Endodermal cell (in vitro differentiated cells): ENCODE data around the gene DGKE. TPM values are rescaled to one million over a fixed set of nuclear protein-coding genes. Genes with fewer than 3 reads are reported as not detected.

Experiments
- DNase-seq: peaks from one replicate; pipeline ENCODE4 v3.0.0-alpha.2; 2017
- H3K27ac ChIP-seq: 2 replicates; pipeline ENCODE4 v1.5.1; 2013; ENCODE audit warnings: mild to moderate bottlenecking, low read depth, low read length, moderate library complexity
- H3K27me3 ChIP-seq: 2 replicates; pipeline ENCODE4 v1.6.1; 2013; ENCODE audit warnings: mild to moderate bottlenecking, low read length, moderate library complexity; ENCODE audit not compliant: insufficient read depth, control insufficient read depth, poor library complexity, severe bottlenecking
- H3K36me3 ChIP-seq: 2 replicates; pipeline ENCODE4 v1.7.0; 2013; ENCODE audit warnings: mild to moderate bottlenecking, low read length, moderate library complexity; ENCODE audit not compliant: control insufficient read depth, insufficient read depth
- H3K4me1 ChIP-seq: one replicate; pipeline ENCODE4 v1.7.0; 2013; ENCODE audit warnings: low read length; ENCODE audit not compliant: control insufficient read depth, insufficient read depth
- H3K4me3 ChIP-seq: 2 replicates; pipeline ENCODE4 v1.5.1; 2013; ENCODE audit warnings: mild to moderate bottlenecking, low read length, moderate library complexity
- H3K9ac ChIP-seq: 2 replicates; pipeline ENCODE4 v1.6.1; 2013; ENCODE audit warnings: mild to moderate bottlenecking, low read length, moderate library complexity; ENCODE audit not compliant: poor library complexity, severe bottlenecking; ENCODE audit errors: extremely low read depth
- H3K9me3 ChIP-seq: 2 replicates; pipeline ENCODE4 v1.6.1; 2013; ENCODE audit warnings: mild to moderate bottlenecking, low read length, moderate library complexity; ENCODE audit not compliant: control insufficient read depth
- H3K27ac Mint-ChIP-seq: 2 replicates; pipeline ENCODE4 v1.8.0; 2020; ENCODE audit warnings: mixed read lengths
- H3K27me3 Mint-ChIP-seq: 2 replicates; pipeline ENCODE4 v1.8.0; 2021; ENCODE audit warnings: mild to moderate bottlenecking, mixed read lengths; ENCODE audit not compliant: insufficient read depth
- H3K36me3 Mint-ChIP-seq: 2 replicates; pipeline ENCODE4 v1.8.0; 2020; ENCODE audit warnings: low read depth, mixed read lengths
- H3K4me1 Mint-ChIP-seq: 2 replicates; pipeline ENCODE4 v1.8.0; 2020; ENCODE audit warnings: mixed read lengths
- H3K4me3 Mint-ChIP-seq: 2 replicates; pipeline ENCODE4 v1.8.0; 2020; ENCODE audit warnings: mild to moderate bottlenecking, moderate library complexity, mixed read lengths
- H3K9me3 Mint-ChIP-seq: 2 replicates; pipeline ENCODE4 v1.8.0; 2020; ENCODE audit warnings: mild to moderate bottlenecking, mixed read lengths
- CTCF ChIP-seq: fragments of 200-600 bp; sonication (generic); conservative IDR thresholded peaks from 2 replicates; pipeline ENCODE4 v1.5.0; 2021; ENCODE audit warnings: antibody characterized with exemption, mild to moderate bottlenecking
- WGBS, 2 experiments: methylation state at CpG; one replicate each; pipeline versions ENCODE4 v1.1.5 to v1.1.7; 2013; ENCODE audit warnings: missing lambda C conversion rate in 2 of 2, mixed read lengths in 1 of 2; ENCODE audit not compliant: insufficient coverage in 1 of 2, insufficient read length in 1 of 2; 5-methylcytosine and 5-hydroxymethylcytosine counted together
- total RNA-seq, 2 donors: library from RNA; stranded (reverse); fragmentation: NEBNext Ultra II Directional in 1 of 2; extraction: Animal tissue kit (Norgen Biotek cat#: 25700) in 1 of 2; gene quantifications; 2 replicates in 1 of 2; 3 replicates in 1 of 2; pipeline ENCODE4 v1.2.1, GENCODE V29; 2021

Gene DGKE
- total RNA-seq, 2 donors from 2014 or later = 3.5 to 7.1 TPM

GRCh38 chr17:56870081-56870651, 36.2 kb downstream of the DGKE start:
- no peak for TF ChIP-seq CTCF
- H3K9me3 Mint-ChIP-seq = no peaks in the 10 kb centered on the region
- Histone ChIP-seq H3K36me3 (no peaks in the 10 kb centered on the region), H3K27ac (no peak overlapping the region), H3K4me1 (no peaks in the 10 kb centered on the region), H3K4me3 (no peak overlapping the region), H3K9me3 (no peaks in the 10 kb centered on the region), H3K9ac (no peak overlapping the region), H3K27me3 (no peaks in the 10 kb centered on the region)
- H3K27ac Mint-ChIP-seq = no peak overlapping the region
- WGBS, 2 experiments = 88 to 90% methylated on average over 2 to 4 of the region's 4 CpGs
- no peaks in the 10 kb centered on the region for H3K27me3 Mint-ChIP-seq
- no peaks in the 10 kb centered on the region for H3K4me1 Mint-ChIP-seq
- H3K36me3 Mint-ChIP-seq = no peaks in the 10 kb centered on the region
- no peak overlapping the region for H3K4me3 Mint-ChIP-seq
- DNase-seq = no peak

GRCh38 chr17:56876766-56877179, 42.8 kb downstream of the DGKE start:
- Mint-ChIP-seq H3K4me3 (no peak overlapping the region), H3K27me3 (peaks cover 3% of the 10 kb centered on the region), H3K27ac (no peak overlapping the region), H3K9me3 (peaks cover 2% of the 10 kb centered on the region), H3K4me1 (no peaks in the 10 kb centered on the region), H3K36me3 (no peaks in the 10 kb centered on the region)
- no peak for DNase-seq
- 91 to 94% methylated on average over 7 of the region's 7 CpGs for WGBS, 2 experiments
- no peaks in the 10 kb centered on the region for H3K27me3 ChIP-seq
- no peaks in the 10 kb centered on the region for H3K4me1 ChIP-seq
- no peaks in the 10 kb centered on the region for H3K9me3 ChIP-seq
- H3K27ac ChIP-seq = no peak overlapping the region
- H3K36me3 ChIP-seq = no peaks in the 10 kb centered on the region
- no peak overlapping the region for H3K9ac ChIP-seq
- no peak for TF ChIP-seq CTCF
- H3K4me3 ChIP-seq = no peak overlapping the region

GRCh38 chr17:56879280-56879679, 45.3 kb downstream of the DGKE start:
- Mint-ChIP-seq H3K9me3 (peaks cover 2% of the 10 kb centered on the region), H3K4me1 (no peaks in the 10 kb centered on the region), H3K36me3 (no peaks in the 10 kb centered on the region), H3K4me3 (no peak overlapping the region), H3K27me3 (peaks cover 3% of the 10 kb centered on the region), H3K27ac (no peak overlapping the region)
- H3K4me1 ChIP-seq = no peaks in the 10 kb centered on the region
- H3K9me3 ChIP-seq = no peaks in the 10 kb centered on the region
- no peaks in the 10 kb centered on the region for H3K27me3 ChIP-seq
- H3K36me3 ChIP-seq = no peaks in the 10 kb centered on the region
- H3K9ac ChIP-seq = no peak overlapping the region
- 90 to 94% methylated on average over 6 to 7 of the region's 7 CpGs for WGBS, 2 experiments
- DNase-seq = no peak
- no peak overlapping the region for H3K4me3 ChIP-seq
- TF ChIP-seq CTCF = no peak
- no peak overlapping the region for H3K27ac ChIP-seq
